Kidney (tissue), 14 donors: ENCODE results near the gene FCN2. TPM values are rescaled to one million over a fixed set of nuclear protein-coding genes. Genes with fewer than 3 reads are reported as not detected.

ENCODE experiments used
- DNase-seq, 5 donors: peaks; one replicate each; pipeline ENCODE4 v3.0.0-alpha.2; 2013 to 2020
- FAIRE-seq: peaks from 2 replicates; lab custom pipeline; 2012; peaks lifted over from hg19 to GRCh38; lab: Jason Lieb, UNC
- H3K27ac ChIP-seq, 2 donors: one replicate each; pipeline ENCODE4 v1.7.0; 2013; ENCODE audit warnings: low read depth in 2 of 2, low read length in 2 of 2, inconsistent platforms in 1 of 2
- H3K27me3 ChIP-seq: one replicate; pipeline ENCODE4 v1.7.1; 2013; ENCODE audit warnings: low read length, inconsistent platforms; ENCODE audit not compliant: control insufficient read depth, insufficient read depth
- H3K36me3 ChIP-seq, 3 donors: one replicate each; pipeline versions ENCODE4 v1.7.0 to v1.7.1; 2013; ENCODE audit warnings: low read length in 3 of 3, control low read depth in 1 of 3, inconsistent platforms in 1 of 3; ENCODE audit not compliant: insufficient read depth in 3 of 3, control insufficient read depth in 2 of 3
- H3K4me1 ChIP-seq, 3 donors: one replicate each; pipeline versions ENCODE4 v1.7.0 to v1.7.1; 2013; ENCODE audit warnings: low read length in 3 of 3, inconsistent platforms in 1 of 3, low read depth in 1 of 3; ENCODE audit not compliant: control insufficient read depth in 2 of 3, insufficient read depth in 2 of 3
- H3K4me3 ChIP-seq, 3 donors: one replicate each; pipeline versions ENCODE4 v1.7.0 to v1.8.1; 2013; ENCODE audit warnings: low read length in 3 of 3, control low read depth in 1 of 3, inconsistent platforms in 1 of 3
- H3K9ac ChIP-seq, 3 donors: one replicate each; pipeline versions ENCODE4 v1.7.0 to v1.7.1; 2013; ENCODE audit warnings: low read length in 3 of 3, control low read depth in 1 of 3, inconsistent platforms in 1 of 3
- H3K9me3 ChIP-seq, 3 donors: one replicate each; pipeline versions ENCODE4 v1.7.0 to v1.7.1; 2013; ENCODE audit warnings: low read length in 3 of 3, control low read depth in 1 of 3, inconsistent platforms in 1 of 3; ENCODE audit not compliant: control insufficient read depth in 2 of 3, insufficient read depth in 1 of 3
- CTCF ChIP-seq: IDR thresholded peaks from 3 replicates; pipeline ENCODE4 v1.5.1; 2012; ENCODE audit warnings: mild to moderate bottlenecking, moderate library complexity, borderline replicate concordance; ENCODE audit not compliant: insufficient read depth; ENCODE audit errors: extremely low read depth
- intact Hi-C: fragments of 100-400 bp; cut with DNase I; formaldehyde crosslinking; loops from one replicate; pipeline ENCODE4 v1.11.1; 2022
- polyA plus RNA-seq: library from polyadenylated mRNA; stranded (reverse); fragments of 350-450 nt; fragmentation: Illumina TruSeq; extraction: RNeasy Lipid Tissue Mini Kit (QIAGEN cat#74804); gene quantifications from one replicate; pipeline ENCODE4 v1.2.3, GENCODE V29; 2014; ENCODE audit warnings: low read depth, low replicate concordance; ENCODE audit not compliant: insufficient read depth
- total RNA-seq: library from RNA; stranded (reverse); fragmentation: NEBNext Ultra II Directional; extraction: Animal tissue kit (Norgen Biotek cat#: 25700); gene quantifications from one replicate; pipeline ENCODE4 v1.2.1, GENCODE V29; 2021
- donor health status: control.
- donor health status: control.
- donor health status: control.
- donor health status: control.
- donor health status: control.
- donor health status: DM: yes; HTN: yes; CAD: no.
- donor health status: Normal renal cell carcinoma (clear cell type).

Gene FCN2
- total and polyA plus RNA-seq, 2 donors from 2014 or later: 2.8 to 3.6 TPM

GRCh38 chr9:134913041-134913712 lies 32.6 kb downstream of the FCN2 start:
- Histone ChIP-seq H3K4me3 (no peak overlapping the region), H3K9ac (no peak overlapping the region), H3K36me3 (no peaks in the 10 kb centered on the region), H3K27ac (no peak overlapping the region), H3K9me3 (no peaks in the 10 kb centered on the region), H3K27me3 (no peaks in the 10 kb centered on the region), H3K4me1 (no peaks in the 10 kb centered on the region)
- peak in 1 of 5 donors; percentile 6 for DNase-seq
- intact Hi-C loops: no loop called here
- TF ChIP-seq CTCF: no peak
- no peak for FAIRE-seq

GRCh38 chr9:134913713-134914500 lies 33.3 kb downstream of the FCN2 start:
- no peak overlapping the region for H3K27ac ChIP-seq
- peak in 1 of 5 donors; percentile 8 for DNase-seq
- no peaks in the 10 kb centered on the region for H3K27me3 ChIP-seq
- H3K36me3 ChIP-seq: no peaks in the 10 kb centered on the region
- H3K4me3 ChIP-seq: no peak overlapping the region
- H3K4me1 ChIP-seq: no peaks in the 10 kb centered on the region
- no peak overlapping the region for H3K9ac ChIP-seq
- intact Hi-C loops: no loop called here
- no peak for FAIRE-seq
- TF ChIP-seq CTCF: no peak
- H3K9me3 ChIP-seq: no peaks in the 10 kb centered on the region

- Histone ChIP-seq H3K27ac (no peak overlapping the region), H3K4me3 (no peak overlapping the region), H3K36me3 (no peaks in the 10 kb centered on the region), H3K4me1 (no peaks in the 10 kb centered on the region), H3K27me3 (no peaks in the 10 kb centered on the region), H3K9me3 (peaks cover 0 to 5% (median 1%) of the 10 kb centered on the region in 3 donors), H3K9ac (no peak overlapping the region)
- no peak for DNase-seq
- no peak for FAIRE-seq
- TF ChIP-seq CTCF: no peak
- intact Hi-C loops: no loop called here
These were observed 33.9 kb downstream of the FCN2 start for GRCh38 chr9:134914501-134914834.
